BE2C (cell line): ENCODE measurements around the gene HLA-E.
"Not testable (repeated sequence)": the region's sequence is repeated elsewhere in the genome, so short reads cannot be mapped to it uniquely, and the experiment has no call there.

ENCODE experiments used
- DNase-seq: peaks from one replicate; pipeline ENCODE4 v3.0.0-alpha.2; 2020
- H3K27me3 ChIP-seq: fragments of 250-450 bp; sonication (Bioruptor Pico); 2 replicates; pipeline ENCODE4 v1.5.1; 2020; ENCODE audit warnings: mild to moderate bottlenecking
- H3K36me3 ChIP-seq: fragments of 250-450 bp; sonication (Bioruptor Pico); 2 replicates; pipeline ENCODE4 v1.5.1; 2020; ENCODE audit warnings: mild to moderate bottlenecking
- H3K4me1 ChIP-seq: fragments of 250-450 bp; sonication (Bioruptor Pico); 2 replicates; pipeline ENCODE4 v1.5.1; 2020
- H3K4me3 ChIP-seq: 2 replicates; pipeline ENCODE4 v1.5.1; 2011; ENCODE audit warnings: low read depth, low read length
- H3K9me3 ChIP-seq: fragments of 250-450 bp; sonication (Bioruptor Pico); 2 replicates; pipeline ENCODE4 v1.5.1; 2020
- CTCF ChIP-seq: IDR thresholded peaks from 2 replicates; pipeline ENCODE4 v1.5.1; 2012; ENCODE audit warnings: mild to moderate bottlenecking, low read depth, low read length

Gene HLA-E

GRCh38 chr6:30491991-30492952, 3.0 kb downstream of the HLA-E start:
- no peak overlapping the region for H3K4me3 ChIP-seq
- no peaks in the 10 kb centered on the region for H3K9me3 ChIP-seq
- no peak for DNase-seq

GRCh38 chr6:30493643-30494250, 4.4 kb downstream of the HLA-E start:
- Histone ChIP-seq H3K9me3 (no peaks in the 10 kb centered on the region), H3K4me3 (no peak overlapping the region), H3K36me3 (no peaks in the 10 kb centered on the region), H3K4me1 (no peaks in the 10 kb centered on the region), H3K27me3 (peaks cover 29% of the 10 kb centered on the region)
- DNase-seq = no peak
- peak; percentile 37 for TF ChIP-seq CTCF

More at GRCh38 chr6:30491991-30492952, 3.0 kb downstream of the HLA-E start:
- TF ChIP-seq CTCF = no peak
- Histone ChIP-seq H3K4me1 (no peaks in the 10 kb centered on the region), H3K27me3 (peaks cover 38% of the 10 kb centered on the region), H3K36me3 (no peaks in the 10 kb centered on the region)

GRCh38 chr6:30494291-30494861, 5.1 kb downstream of the HLA-E start:
- DNase-seq = no peak
- H3K4me3 ChIP-seq = no peak overlapping the region
- no peaks in the 10 kb centered on the region for H3K9me3 ChIP-seq
- no peaks in the 10 kb centered on the region for H3K36me3 ChIP-seq
- peaks cover 24% of the 10 kb centered on the region for H3K27me3 ChIP-seq
- H3K4me1 ChIP-seq = no peaks in the 10 kb centered on the region
- TF ChIP-seq CTCF = no peak

GRCh38 chr6:30495060-30495459, 5.8 kb downstream of the HLA-E start:
- peaks cover 25% of the 10 kb centered on the region for H3K27me3 ChIP-seq
- not testable (repeated sequence) for H3K36me3 ChIP-seq, DNase-seq, H3K4me1 ChIP-seq, H3K9me3 ChIP-seq, H3K4me3 ChIP-seq

GRCh38 chr6:30495993-30496392, 6.7 kb downstream of the HLA-E start:
- H3K4me3 ChIP-seq = no peak overlapping the region
- no peaks in the 10 kb centered on the region for H3K4me1 ChIP-seq
- no peak for DNase-seq
- H3K36me3 ChIP-seq = no peaks in the 10 kb centered on the region
- no peaks in the 10 kb centered on the region for H3K9me3 ChIP-seq
- no peak for TF ChIP-seq CTCF
- peaks cover 35% of the 10 kb centered on the region for H3K27me3 ChIP-seq

GRCh38 chr6:30497261-30497599, 7.9 kb downstream of the HLA-E start:
- not testable (repeated sequence) for H3K36me3 ChIP-seq, H3K4me3 ChIP-seq, DNase-seq, H3K4me1 ChIP-seq, H3K9me3 ChIP-seq
- H3K27me3 ChIP-seq = peaks cover 41% of the 10 kb centered on the region

GRCh38 chr6:30497714-30498113, 8.4 kb downstream of the HLA-E start:
- no peak for TF ChIP-seq CTCF
- Histone ChIP-seq H3K4me1 (no peaks in the 10 kb centered on the region), H3K4me3 (no peak overlapping the region), H3K36me3 (no peaks in the 10 kb centered on the region), H3K27me3 (peaks cover 43% of the 10 kb centered on the region), H3K9me3 (no peaks in the 10 kb centered on the region)
- DNase-seq = no peak

- H3K9me3 ChIP-seq, H3K36me3 ChIP-seq, H3K4me3 ChIP-seq, DNase-seq, H3K4me1 ChIP-seq: not testable (repeated sequence)
- H3K27me3 ChIP-seq = peaks cover 50% of the 10 kb centered on the region
Measured at GRCh38 chr6:30498705-30499104, 9.4 kb downstream of the HLA-E start.
